ENCODE data around the gene RPUSD4. TPM values are rescaled to one million over a fixed set of nuclear protein-coding genes. Genes with fewer than 3 reads are reported as not detected.
A peak's percentile ranks its signal among the peaks of the same experiment; 100 is the strongest.

Gene RPUSD4
- total and polyA plus RNA-seq, 7 experiments from 2014 or later = 15.4 to 49.6 (median 33.8) TPM

GRCh38 chr11:126186708-126187529, 24.5 kb downstream of the RPUSD4 start:
- POLR2A ChIA-PET = no interaction called here

GRCh38 chr11:126186025-126186698, 25.3 kb downstream of the RPUSD4 start:
- POLR2A ChIA-PET = no interaction called here
- ATAC-seq (no peak), DNase-seq (no peak)
- H3K9me3 ChIP-seq (ENCODE audit: control insufficient read depth in 2 of 3, low read length in 3 of 3) = no peaks in the 10 kb centered on the region
- Mint-ChIP-seq H3K27ac (no peak overlapping the region), H3K27me3 (no peaks in the 10 kb centered on the region), H3K9me3 (no peaks in the 10 kb centered on the region), H3K4me1 (peaks cover 0 to 15% (median 4%) of the 10 kb centered on the region in 7 donors), H3K4me3 (no peak overlapping the region), H3K36me3 (peaks cover 0 to 18% (median 0%) of the 10 kb centered on the region in 5 donors)
- H3K4me3 ChIP-seq (ENCODE audit: low read length) = no peak overlapping the region
- no peak overlapping the region for H3K27ac ChIP-seq (ENCODE audit: low read depth, low read length)
- CTCF ChIA-PET = no interaction called here
- intact Hi-C loops (cut with micrococcal nuclease) = no loop called here
- H3K27me3 ChIP-seq (ENCODE audit: control insufficient read depth in 2 of 2, insufficient read depth in 2 of 2, low read length in 2 of 2) = no peaks in the 10 kb centered on the region
- H3K4me1 ChIP-seq (ENCODE audit: control insufficient read depth in 2 of 2, insufficient read depth in 2 of 2, low read length in 2 of 2) = no peaks in the 10 kb centered on the region
- peaks cover 0 to 26% (median 0%) of the 10 kb centered on the region in 3 experiments for H3K36me3 ChIP-seq (ENCODE audit: control insufficient read depth in 2 of 3, insufficient read depth in 3 of 3, low read length in 3 of 3)

More at GRCh38 chr11:126186708-126187529, 24.5 kb downstream of the RPUSD4 start:
- Histone ChIP-seq H3K4me3 (ENCODE audit: low read length) (no peak overlapping the region), H3K4me1 (ENCODE audit: control insufficient read depth in 2 of 2, insufficient read depth in 2 of 2, low read length in 2 of 2) (no peaks in the 10 kb centered on the region), H3K27ac (ENCODE audit: low read depth, low read length) (no peak overlapping the region), H3K27me3 (ENCODE audit: control insufficient read depth in 2 of 2, insufficient read depth in 2 of 2, low read length in 2 of 2) (no peaks in the 10 kb centered on the region), H3K36me3 (ENCODE audit: control insufficient read depth in 2 of 3, insufficient read depth in 3 of 3, low read length in 3 of 3) (peaks cover 0 to 30% (median 1%) of the 10 kb centered on the region in 3 experiments), H3K9me3 (ENCODE audit: control insufficient read depth in 2 of 3, low read length in 3 of 3) (no peaks in the 10 kb centered on the region)
- no peak for ATAC-seq
- Mint-ChIP-seq H3K27me3 (no peaks in the 10 kb centered on the region), H3K9me3 (no peaks in the 10 kb centered on the region), H3K27ac (peak overlapping the region in 1 of 9 donors; percentile 76), H3K4me3 (peak overlapping the region in 1 of 10 donors; percentile 15), H3K4me1 (peaks cover 0 to 15% (median 4%) of the 10 kb centered on the region in 7 donors), H3K36me3 (peaks cover 0 to 19% (median 3%) of the 10 kb centered on the region in 5 donors)
- CTCF ChIA-PET = no interaction called here
- intact Hi-C loops (cut with micrococcal nuclease) = no loop called here
- peak in 1 of 9 donors; percentile 2 for DNase-seq

GRCh38 chr11:126185259-126186024, 26.0 kb downstream of the RPUSD4 start:
- H3K27ac Mint-ChIP-seq = no peak overlapping the region
- no peaks in the 10 kb centered on the region for H3K4me1 ChIP-seq (ENCODE audit: control insufficient read depth in 2 of 2, insufficient read depth in 2 of 2, low read length in 2 of 2)
- H3K4me3 Mint-ChIP-seq = no peak overlapping the region
- H3K27me3 Mint-ChIP-seq = no peaks in the 10 kb centered on the region
- CTCF ChIA-PET = no interaction called here
- no peak overlapping the region for H3K4me3 ChIP-seq (ENCODE audit: low read length)
- POLR2A ChIA-PET = no interaction called here
- no peak overlapping the region for H3K27ac ChIP-seq (ENCODE audit: low read depth, low read length)
- H3K27me3 ChIP-seq (ENCODE audit: control insufficient read depth in 2 of 2, insufficient read depth in 2 of 2, low read length in 2 of 2) = no peaks in the 10 kb centered on the region
- no peaks in the 10 kb centered on the region for H3K9me3 ChIP-seq (ENCODE audit: control insufficient read depth in 2 of 3, low read length in 3 of 3)
- intact Hi-C loops (cut with micrococcal nuclease) = no loop called here
- peaks cover 0 to 18% (median 0%) of the 10 kb centered on the region in 5 donors for H3K36me3 Mint-ChIP-seq
- H3K9me3 Mint-ChIP-seq = peaks cover 0 to 3% (median 0%) of the 10 kb centered on the region in 11 donors
- H3K36me3 ChIP-seq (ENCODE audit: control insufficient read depth in 2 of 3, insufficient read depth in 3 of 3, low read length in 3 of 3) = peaks cover 0 to 19% (median 0%) of the 10 kb centered on the region in 3 experiments
- peaks cover 0 to 15% (median 4%) of the 10 kb centered on the region in 7 donors for H3K4me1 Mint-ChIP-seq
- DNase-seq (peak in 1 of 9 donors; percentile 2), ATAC-seq (no peak)

GRCh38 chr11:126182787-126183445, 28.5 kb downstream of the RPUSD4 start:
- POLR2A ChIA-PET = no interaction called here
- Histone ChIP-seq H3K4me3 (ENCODE audit: low read length) (no peak overlapping the region), H3K27me3 (ENCODE audit: control insufficient read depth in 2 of 2, insufficient read depth in 2 of 2, low read length in 2 of 2) (no peaks in the 10 kb centered on the region), H3K36me3 (ENCODE audit: control insufficient read depth in 2 of 3, insufficient read depth in 3 of 3, low read length in 3 of 3) (no peaks in the 10 kb centered on the region), H3K4me1 (ENCODE audit: control insufficient read depth in 2 of 2, insufficient read depth in 2 of 2, low read length in 2 of 2) (no peaks in the 10 kb centered on the region), H3K27ac (ENCODE audit: low read depth, low read length) (no peak overlapping the region), H3K9me3 (ENCODE audit: control insufficient read depth in 2 of 3, low read length in 3 of 3) (no peaks in the 10 kb centered on the region)
- Mint-ChIP-seq H3K36me3 (peaks cover 0 to 10% (median 0%) of the 10 kb centered on the region in 5 donors), H3K4me1 (peaks cover 0 to 10% (median 2%) of the 10 kb centered on the region in 7 donors), H3K27ac (no peak overlapping the region), H3K9me3 (peaks cover 0 to 3% (median 0%) of the 10 kb centered on the region in 11 donors), H3K4me3 (no peak overlapping the region), H3K27me3 (no peaks in the 10 kb centered on the region)
- intact Hi-C loops (cut with micrococcal nuclease) = no loop called here
- no peak for DNase-seq
- CTCF ChIA-PET = interaction anchor here (2.0 kb wide), 1 partner anchor 11 kb away, joined by 7 read pairs; no protein-coding TSS in a partner anchor
- no peak for ATAC-seq

- Histone ChIP-seq H3K36me3 (ENCODE audit: control insufficient read depth in 2 of 3, insufficient read depth in 3 of 3, low read length in 3 of 3) (no peaks in the 10 kb centered on the region), H3K4me3 (ENCODE audit: low read length) (no peak overlapping the region), H3K27me3 (ENCODE audit: control insufficient read depth in 2 of 2, insufficient read depth in 2 of 2, low read length in 2 of 2) (no peaks in the 10 kb centered on the region), H3K9me3 (ENCODE audit: control insufficient read depth in 2 of 3, low read length in 3 of 3) (no peaks in the 10 kb centered on the region), H3K27ac (ENCODE audit: low read depth, low read length) (no peak overlapping the region), H3K4me1 (ENCODE audit: control insufficient read depth in 2 of 2, insufficient read depth in 2 of 2, low read length in 2 of 2) (no peaks in the 10 kb centered on the region)
- ATAC-seq = no peak
- peaks cover 0 to 3% (median 0%) of the 10 kb centered on the region in 11 donors for H3K9me3 Mint-ChIP-seq
- POLR2A ChIA-PET = no interaction called here
- H3K27me3 Mint-ChIP-seq = no peaks in the 10 kb centered on the region
- H3K4me3 Mint-ChIP-seq = no peak overlapping the region
- DNase-seq = peak in 1 of 9 donors; percentile 4
- H3K36me3 Mint-ChIP-seq = peaks cover 0 to 7% (median 0%) of the 10 kb centered on the region in 5 donors
- intact Hi-C loops (cut with micrococcal nuclease) = no loop called here
- CTCF ChIA-PET = no interaction called here
- peak overlapping the region in 1 of 9 donors; percentile 19 for H3K27ac Mint-ChIP-seq
- H3K4me1 Mint-ChIP-seq = peaks cover 0 to 8% (median 2%) of the 10 kb centered on the region in 7 donors
Observed at GRCh38 chr11:126181939-126182730, 29.3 kb downstream of the RPUSD4 start.
